HUES48 (cell line): Measurements from ENCODE around the gene WASHC1.
"Not testable (repeated sequence)": the region's sequence is repeated elsewhere in the genome, so short reads cannot be mapped to it uniquely, and the experiment has no call there.

ENCODE experiments used
- H3K27ac ChIP-seq: one replicate; pipeline ENCODE4 v1.7.0; 2013; ENCODE audit warnings: low read depth, low read length, inconsistent platforms
- H3K27me3 ChIP-seq: 2 replicates; pipeline ENCODE4 v1.6.1; 2013; ENCODE audit warnings: mild to moderate bottlenecking, low read length; ENCODE audit not compliant: control insufficient read depth, insufficient read depth
- H3K36me3 ChIP-seq: 2 replicates; pipeline ENCODE4 v1.6.1; 2013; ENCODE audit warnings: low read length; ENCODE audit not compliant: control insufficient read depth, insufficient read depth
- H3K4me1 ChIP-seq: 2 replicates; pipeline ENCODE4 v1.6.1; 2013; ENCODE audit warnings: mild to moderate bottlenecking, low read length; ENCODE audit not compliant: control insufficient read depth, insufficient read depth
- H3K4me3 ChIP-seq: 2 replicates; pipeline ENCODE4 v1.5.1; 2013; ENCODE audit warnings: mild to moderate bottlenecking, low read depth, low read length
- H3K9ac ChIP-seq: 2 replicates; pipeline ENCODE4 v1.6.1; 2013; ENCODE audit warnings: mild to moderate bottlenecking, low read depth, low read length, moderate library complexity
- H3K9me3 ChIP-seq: 2 replicates; pipeline ENCODE4 v1.6.1; 2013; ENCODE audit warnings: low read length; ENCODE audit not compliant: control insufficient read depth, insufficient read depth

Gene WASHC1

DNA sequence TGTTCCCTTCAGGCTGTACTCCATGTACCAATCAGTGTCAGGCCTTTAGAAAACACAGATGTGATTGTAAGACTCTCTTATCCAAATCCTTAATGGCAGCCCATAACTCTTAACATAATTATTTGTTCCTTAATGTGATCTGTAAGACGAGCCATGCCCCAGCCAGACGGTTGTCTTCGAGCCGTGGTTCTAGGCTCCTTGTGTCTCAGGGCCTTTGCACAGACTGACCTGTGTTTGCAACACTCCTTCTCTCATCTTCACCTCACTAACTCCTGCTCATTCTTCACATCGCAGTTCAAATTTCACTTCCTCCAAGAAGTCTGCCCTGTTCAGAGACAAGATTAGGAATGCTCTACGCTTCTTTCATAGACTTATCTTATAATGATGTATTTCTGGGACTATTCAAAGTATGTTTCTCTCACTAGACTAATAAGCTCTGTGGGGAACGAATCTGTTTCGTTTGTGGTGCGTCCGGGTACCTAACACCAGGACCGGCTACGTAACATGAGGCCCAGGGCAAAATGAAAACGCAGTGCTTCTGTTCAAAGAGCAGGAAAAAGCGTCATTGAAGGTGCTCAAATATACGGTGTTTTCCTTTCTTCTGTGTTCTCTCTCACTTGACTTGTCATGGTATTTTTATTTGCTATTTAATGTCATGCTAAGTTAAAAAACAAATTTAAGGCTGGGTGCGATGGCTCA is 16.1 kb upstream of the WASHC1 start:
- not testable (repeated sequence) for H3K36me3 ChIP-seq, H3K4me1 ChIP-seq, H3K27me3 ChIP-seq, H3K9me3 ChIP-seq, H3K27ac ChIP-seq, H3K4me3 ChIP-seq, H3K9ac ChIP-seq

DNA sequence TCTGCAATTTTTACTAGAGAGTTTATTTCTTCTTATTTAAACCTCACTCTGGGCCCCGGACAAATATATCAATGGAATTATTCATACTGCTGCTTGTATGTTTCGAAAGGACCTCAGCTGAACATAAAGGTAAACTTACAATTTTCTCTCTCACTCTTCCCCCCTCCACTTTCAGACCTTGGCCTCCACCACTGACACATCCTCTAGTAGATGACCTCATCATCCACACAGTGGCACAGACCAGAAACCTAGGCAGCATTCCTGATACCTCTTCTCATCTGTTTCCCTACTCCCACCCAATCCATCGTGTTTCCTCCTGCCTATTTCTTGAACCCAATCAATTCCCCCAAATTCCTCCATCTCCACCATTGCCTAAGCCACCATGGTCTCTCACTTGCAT is 15.2 kb upstream of the WASHC1 start:
- H3K4me1 ChIP-seq, H3K9me3 ChIP-seq, H3K27me3 ChIP-seq, H3K36me3 ChIP-seq, H3K9ac ChIP-seq, H3K27ac ChIP-seq, H3K4me3 ChIP-seq: not testable (repeated sequence)

DNA sequence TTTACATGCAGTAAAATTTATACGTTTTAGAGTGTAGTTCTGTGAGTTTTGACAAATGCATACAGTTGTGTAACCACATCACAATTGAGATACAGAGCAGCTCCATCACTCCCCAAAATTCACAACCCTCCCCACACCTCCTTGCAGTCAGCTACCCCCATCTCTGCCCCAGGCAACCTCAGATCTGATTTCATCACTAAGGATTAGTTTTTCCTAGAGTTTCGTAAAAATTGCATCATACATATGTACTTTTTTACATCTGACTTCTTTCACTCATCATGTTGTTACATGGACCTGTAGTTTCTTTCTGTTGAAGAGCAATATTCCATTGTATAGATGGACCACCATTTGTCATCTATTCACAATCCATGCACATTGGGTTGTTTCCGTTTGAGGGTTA is 14.4 kb upstream of the WASHC1 start:
- not testable (repeated sequence) for H3K9me3 ChIP-seq, H3K4me1 ChIP-seq, H3K9ac ChIP-seq, H3K27me3 ChIP-seq, H3K36me3 ChIP-seq, H3K4me3 ChIP-seq, H3K27ac ChIP-seq

GRCh38 chr9:43116-43515 is 13.9 kb upstream of the WASHC1 start:
- not testable (repeated sequence) for H3K9ac ChIP-seq, H3K4me3 ChIP-seq, H3K27me3 ChIP-seq, H3K36me3 ChIP-seq, H3K9me3 ChIP-seq, H3K4me1 ChIP-seq, H3K27ac ChIP-seq

DNA sequence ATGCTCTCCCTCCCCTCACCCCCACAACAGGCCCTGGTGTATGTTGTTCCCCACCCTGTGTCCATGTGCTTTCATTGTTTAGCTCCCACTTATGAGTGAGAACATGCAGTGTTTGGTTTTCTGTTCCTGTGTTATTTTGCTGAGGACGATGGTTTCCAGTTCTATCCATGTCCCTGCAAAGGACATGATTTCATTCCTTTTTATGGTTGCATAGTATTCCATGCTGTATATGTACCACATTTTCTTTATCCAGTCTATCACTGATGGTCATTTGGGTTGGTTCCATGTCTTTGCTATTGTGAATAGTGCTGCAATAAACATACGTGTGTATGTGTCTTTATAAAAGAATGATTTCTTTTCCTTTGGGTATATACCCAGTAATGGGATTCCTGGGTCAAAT is 12.6 kb upstream of the WASHC1 start:
- H3K27me3 ChIP-seq, H3K27ac ChIP-seq, H3K9me3 ChIP-seq, H3K4me1 ChIP-seq, H3K36me3 ChIP-seq, H3K4me3 ChIP-seq, H3K9ac ChIP-seq: not testable (repeated sequence)

GRCh38 chr9:41261-41676 is 12.0 kb upstream of the WASHC1 start:
- not testable (repeated sequence) for H3K36me3 ChIP-seq, H3K4me1 ChIP-seq, H3K9me3 ChIP-seq, H3K27ac ChIP-seq, H3K27me3 ChIP-seq, H3K9ac ChIP-seq, H3K4me3 ChIP-seq

DNA sequence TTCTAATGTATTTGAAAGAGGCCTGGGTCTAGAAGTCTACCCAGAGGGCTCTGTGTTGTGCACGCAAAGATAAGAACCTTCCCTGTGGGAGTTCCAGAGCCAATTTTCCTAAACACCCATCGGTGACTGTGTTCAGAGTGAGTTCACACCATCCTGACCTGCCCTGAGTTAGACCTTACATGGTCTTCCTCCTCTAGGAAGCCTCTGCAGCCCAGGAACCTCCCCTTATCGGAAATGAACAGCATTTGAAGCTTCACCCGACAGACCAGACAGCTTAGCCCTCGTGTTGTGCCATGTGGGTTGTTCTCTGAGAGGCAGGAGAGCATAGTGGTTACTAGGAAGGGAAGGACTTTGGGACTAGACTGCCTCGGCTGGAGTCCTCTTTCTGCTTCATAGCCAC is 3.1 kb upstream of the WASHC1 start:
- H3K9me3 ChIP-seq, H3K4me3 ChIP-seq, H3K4me1 ChIP-seq, H3K27me3 ChIP-seq, H3K36me3 ChIP-seq, H3K27ac ChIP-seq, H3K9ac ChIP-seq: not testable (repeated sequence)

DNA sequence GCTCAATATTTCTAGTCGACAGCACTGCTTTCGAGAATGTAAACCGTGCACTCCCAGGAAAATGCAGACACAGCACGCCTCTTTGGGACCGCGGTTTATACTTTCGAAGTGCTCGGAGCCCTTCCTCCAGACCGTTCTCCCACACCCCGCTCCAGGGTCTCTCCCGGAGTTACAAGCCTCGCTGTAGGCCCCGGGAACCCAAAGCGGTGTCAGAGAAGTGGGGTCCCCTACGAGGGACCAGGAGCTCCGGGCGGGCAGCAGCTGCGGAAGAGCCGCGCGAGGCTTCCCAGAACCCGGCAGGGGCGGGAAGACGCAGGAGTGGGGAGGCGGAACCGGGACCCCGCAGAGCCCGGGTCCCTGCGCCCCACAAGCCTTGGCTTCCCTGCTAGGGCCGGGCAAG is 481 bp downstream of the WASHC1 start:
- H3K4me1 ChIP-seq, H3K9ac ChIP-seq, H3K27me3 ChIP-seq, H3K27ac ChIP-seq, H3K9me3 ChIP-seq, H3K36me3 ChIP-seq: not testable (repeated sequence)
- peak overlapping the region; percentile 37; the same call in 1 of the 2 replicates for H3K4me3 ChIP-seq

- not testable (repeated sequence) for H3K36me3 ChIP-seq, H3K9me3 ChIP-seq, H3K4me1 ChIP-seq, H3K4me3 ChIP-seq, H3K27me3 ChIP-seq, H3K27ac ChIP-seq, H3K9ac ChIP-seq
Observed at GRCh38 chr9:21621-22020, 7.6 kb downstream of the WASHC1 start.

DNA sequence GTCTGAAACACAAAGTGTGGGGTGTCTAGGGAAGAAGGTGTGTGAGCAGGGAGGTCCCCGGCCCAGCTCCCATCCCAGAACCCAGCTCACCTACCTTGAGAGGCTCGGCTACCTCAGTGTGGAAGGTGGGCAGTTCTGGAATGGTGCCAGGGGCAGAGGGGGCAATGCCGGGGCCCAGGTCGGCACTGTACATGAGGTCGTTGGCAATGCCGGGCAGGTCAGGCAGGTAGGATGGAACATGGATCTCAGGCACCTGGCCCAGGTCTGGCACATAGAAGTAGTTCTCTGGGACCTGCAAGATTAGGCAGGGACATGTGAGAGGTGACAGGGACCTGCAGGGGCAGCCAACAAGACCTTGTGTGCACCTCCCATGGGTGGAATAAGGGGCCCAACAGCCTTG is 12.4 kb downstream of the WASHC1 start:
- H3K9me3 ChIP-seq, H3K9ac ChIP-seq, H3K36me3 ChIP-seq, H3K27ac ChIP-seq, H3K4me1 ChIP-seq, H3K27me3 ChIP-seq, H3K4me3 ChIP-seq: not testable (repeated sequence)

DNA sequence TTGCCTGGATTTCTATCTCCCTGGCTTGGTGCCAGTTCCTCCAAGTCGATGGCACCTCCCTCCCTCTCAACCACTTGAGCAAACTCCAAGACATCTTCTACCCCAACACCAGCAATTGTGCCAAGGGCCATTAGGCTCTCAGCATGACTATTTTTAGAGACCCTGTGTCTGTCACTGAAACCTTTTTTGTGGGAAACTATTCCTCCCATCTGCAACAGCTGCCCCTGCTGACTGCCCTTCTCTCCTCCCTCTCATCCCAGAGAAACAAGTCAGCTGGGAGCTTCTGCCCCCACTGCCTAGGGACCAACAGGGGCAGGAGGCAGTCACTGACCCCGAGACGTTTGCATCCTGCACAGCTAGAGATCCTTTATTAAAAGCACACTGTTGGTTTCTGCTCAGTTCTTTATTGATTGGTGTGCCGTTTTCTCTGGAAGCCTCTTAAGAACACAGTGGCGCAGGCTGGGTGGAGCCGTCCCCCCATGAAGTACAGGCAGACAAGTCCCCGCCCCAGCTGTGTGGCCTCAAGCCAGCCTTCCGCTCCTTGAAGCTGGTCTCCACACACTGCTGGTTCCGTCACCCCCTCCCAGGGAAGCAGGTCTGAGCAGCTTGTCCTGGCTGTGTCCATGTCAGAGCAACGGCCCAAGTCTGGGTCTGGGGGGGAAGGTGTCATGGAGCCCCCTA is 15.0 kb downstream of the WASHC1 start:
- not testable (repeated sequence) for H3K27ac ChIP-seq, H3K4me1 ChIP-seq, H3K4me3 ChIP-seq, H3K27me3 ChIP-seq, H3K9me3 ChIP-seq, H3K9ac ChIP-seq, H3K36me3 ChIP-seq
